T-helper 9 cell (primary cell): ENCODE data around the gene CACNA2D3.
"Not testable (repeated sequence)": the region's sequence is repeated elsewhere in the genome, so short reads cannot be mapped to it uniquely, and the experiment has no call there.

Experiments
- DNase-seq: peaks from one replicate; pipeline ENCODE4 v3.0.0-alpha.2; 2020

CACNA2D3 gene

GRCh38 chr3:54378184-54378583 lies 255.8 kb downstream of the CACNA2D3 start:
- no peak for DNase-seq

GRCh38 chr3:54384279-54384678 lies 261.9 kb downstream of the CACNA2D3 start:
- DNase-seq, result no peak

- DNase-seq, result no peak
Measured at GRCh38 chr3:54390582-54390981, 268.2 kb downstream of the CACNA2D3 start.

GRCh38 chr3:54393150-54393549 lies 270.8 kb downstream of the CACNA2D3 start:
- no peak for DNase-seq

GRCh38 chr3:54408328-54408727 lies 286.0 kb downstream of the CACNA2D3 start:
- no peak for DNase-seq

GRCh38 chr3:54421943-54422342 lies 299.6 kb downstream of the CACNA2D3 start:
- DNase-seq, result no peak

GRCh38 chr3:54424292-54424691 lies 301.9 kb downstream of the CACNA2D3 start:
- no peak for DNase-seq

GRCh38 chr3:54426381-54426780 lies 304.0 kb downstream of the CACNA2D3 start:
- DNase-seq, result no peak

GRCh38 chr3:54427501-54427900 lies 305.1 kb downstream of the CACNA2D3 start:
- DNase-seq, result no peak

GRCh38 chr3:54427941-54428871 lies 305.9 kb downstream of the CACNA2D3 start:
- DNase-seq, result no peak

- no peak for DNase-seq
Measured at GRCh38 chr3:54432975-54433374, 310.6 kb downstream of the CACNA2D3 start.

GRCh38 chr3:54433846-54434245 lies 311.5 kb downstream of the CACNA2D3 start:
- DNase-seq, result no peak

- DNase-seq, result no peak
Measured at GRCh38 chr3:54434756-54435155, 312.4 kb downstream of the CACNA2D3 start.

- no peak for DNase-seq
Measured at GRCh38 chr3:54437271-54437670, 314.9 kb downstream of the CACNA2D3 start.

- no peak for DNase-seq
Measured at GRCh38 chr3:54443561-54444161, 321.3 kb downstream of the CACNA2D3 start.

GRCh38 chr3:54445630-54446029 lies 323.3 kb downstream of the CACNA2D3 start:
- no peak for DNase-seq

- no peak for DNase-seq
Measured at GRCh38 chr3:54447427-54447826, 325.1 kb downstream of the CACNA2D3 start.

GRCh38 chr3:54454806-54455205 lies 332.5 kb downstream of the CACNA2D3 start:
- no peak for DNase-seq

GRCh38 chr3:54458357-54458756 lies 336.0 kb downstream of the CACNA2D3 start:
- no peak for DNase-seq

GRCh38 chr3:54464554-54464953 lies 342.2 kb downstream of the CACNA2D3 start:
- DNase-seq, result not testable (repeated sequence)

GRCh38 chr3:54476891-54477290 lies 354.5 kb downstream of the CACNA2D3 start:
- DNase-seq, result no peak

- no peak for DNase-seq
Measured at GRCh38 chr3:54481606-54482365, 359.4 kb downstream of the CACNA2D3 start.

GRCh38 chr3:54484334-54484733 lies 362.0 kb downstream of the CACNA2D3 start:
- no peak for DNase-seq
